Measurements from ENCODE around the gene PDZD2. TPM values are rescaled to one million over a fixed set of nuclear protein-coding genes. Genes with fewer than 3 reads are reported as not detected.

The PDZD2 gene
- total RNA-seq, 1 experiment from 2014 or later, result 2.2 TPM

DNA sequence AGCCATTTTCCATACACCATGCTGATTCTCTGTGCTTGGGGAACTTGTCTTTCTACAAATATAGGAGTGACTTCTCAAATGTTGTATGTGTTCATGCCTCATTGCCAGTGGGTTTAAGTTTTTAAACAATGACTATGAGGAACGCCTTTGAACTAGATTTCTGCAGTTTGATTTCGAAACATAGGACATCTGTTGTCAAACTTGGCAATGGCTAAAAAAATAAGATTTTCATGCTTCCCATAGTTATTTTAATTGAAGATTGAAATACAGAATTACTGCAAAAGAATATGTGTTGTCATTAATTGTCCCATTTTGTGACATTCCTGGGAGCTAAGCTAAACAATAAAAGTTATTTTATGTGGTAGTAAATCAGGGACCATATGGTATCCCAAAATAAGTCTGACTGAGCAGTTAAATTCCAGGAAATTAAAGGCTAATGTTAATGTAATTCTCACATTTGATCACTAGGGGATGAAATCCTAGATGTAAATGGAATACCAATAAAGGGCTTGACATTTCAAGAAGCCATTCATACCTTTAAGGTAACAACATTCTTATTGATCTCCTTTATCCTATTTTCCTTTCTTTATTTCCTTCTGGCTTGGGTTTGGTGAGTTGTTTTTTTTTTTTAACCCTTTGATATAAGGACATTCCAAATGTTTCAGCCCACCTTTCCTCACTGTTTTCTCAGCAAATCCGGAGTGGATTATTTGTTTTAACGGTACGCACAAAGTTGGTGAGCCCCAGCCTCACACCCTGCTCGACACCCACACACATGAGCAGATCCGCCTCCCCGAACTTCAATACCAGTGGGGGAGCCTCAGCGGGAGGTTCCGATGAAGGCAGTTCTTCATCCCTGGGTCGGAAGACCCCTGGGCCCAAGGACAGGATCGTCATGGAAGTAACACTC lies 418.5 kb downstream of the PDZD2 start:
- no TSS peak for BruUV-seq (replicated peaks)
- H3K4me3 ChIP-seq (ENCODE audit: low read depth, low read length, poor library complexity, severe bottlenecking), result no peak overlapping the region
- intact Hi-C loops (cut with micrococcal nuclease; ENCODE audit: unreplicated experiment), result no loop called here
- DNase-seq (ENCODE audit: low spot score), result peak; percentile 54
- no peaks in the 10 kb centered on the region for H3K9me3 ChIP-seq (ENCODE audit: low read depth, low read length, poor library complexity, severe bottlenecking)
- CTCF ChIA-PET, result interaction anchor here (0.7 kb wide), 1 partner anchor 57 kb away, joined by 3 read pairs; no protein-coding TSS in a partner anchor
- H3K27me3 ChIP-seq (replicated peaks; ENCODE audit: insufficient read depth, low read depth, low read length, poor library complexity), result no peaks in the 10 kb centered on the region
- peaks cover 26% of the 10 kb centered on the region for H3K4me1 ChIP-seq (ENCODE audit: insufficient read depth, low read length, poor library complexity, severe bottlenecking)
- TF ChIP-seq EZH2 (IDR thresholded peaks at IDR 0.05; ENCODE audit: borderline replicate concordance, low read depth, low read length, poor library complexity, severe bottlenecking), result no peak
- TF ChIP-seq, protein P1, sequence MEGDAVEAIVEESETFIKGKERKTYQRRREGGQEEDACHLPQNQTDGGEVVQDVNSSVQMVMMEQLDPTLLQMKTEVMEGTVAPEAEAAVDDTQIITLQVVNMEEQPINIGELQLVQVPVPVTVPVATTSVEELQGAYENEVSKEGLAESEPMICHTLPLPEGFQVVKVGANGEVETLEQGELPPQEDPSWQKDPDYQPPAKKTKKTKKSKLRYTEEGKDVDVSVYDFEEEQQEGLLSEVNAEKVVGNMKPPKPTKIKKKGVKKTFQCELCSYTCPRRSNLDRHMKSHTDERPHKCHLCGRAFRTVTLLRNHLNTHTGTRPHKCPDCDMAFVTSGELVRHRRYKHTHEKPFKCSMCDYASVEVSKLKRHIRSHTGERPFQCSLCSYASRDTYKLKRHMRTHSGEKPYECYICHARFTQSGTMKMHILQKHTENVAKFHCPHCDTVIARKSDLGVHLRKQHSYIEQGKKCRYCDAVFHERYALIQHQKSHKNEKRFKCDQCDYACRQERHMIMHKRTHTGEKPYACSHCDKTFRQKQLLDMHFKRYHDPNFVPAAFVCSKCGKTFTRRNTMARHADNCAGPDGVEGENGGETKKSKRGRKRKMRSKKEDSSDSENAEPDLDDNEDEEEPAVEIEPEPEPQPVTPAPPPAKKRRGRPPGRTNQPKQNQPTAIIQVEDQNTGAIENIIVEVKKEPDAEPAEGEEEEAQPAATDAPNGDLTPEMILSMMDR (conservative IDR thresholded peaks at IDR 0.05; ENCODE audit: low read depth, low read length), result peak; percentile 56
- H3K27ac ChIP-seq (ENCODE audit: low read depth, low read length, poor library complexity, severe bottlenecking), result no peak overlapping the region
- H3K36me3 ChIP-seq (ENCODE audit: insufficient read depth, low read length, poor library complexity, severe bottlenecking), result no peaks in the 10 kb centered on the region
- POLR2A ChIA-PET (ENCODE audit: low non-redundant PET), result interaction anchor here (0.7 kb wide), 1 partner anchor 12 kb away, joined by 3 read pairs; no protein-coding TSS in a partner anchor

DNA sequence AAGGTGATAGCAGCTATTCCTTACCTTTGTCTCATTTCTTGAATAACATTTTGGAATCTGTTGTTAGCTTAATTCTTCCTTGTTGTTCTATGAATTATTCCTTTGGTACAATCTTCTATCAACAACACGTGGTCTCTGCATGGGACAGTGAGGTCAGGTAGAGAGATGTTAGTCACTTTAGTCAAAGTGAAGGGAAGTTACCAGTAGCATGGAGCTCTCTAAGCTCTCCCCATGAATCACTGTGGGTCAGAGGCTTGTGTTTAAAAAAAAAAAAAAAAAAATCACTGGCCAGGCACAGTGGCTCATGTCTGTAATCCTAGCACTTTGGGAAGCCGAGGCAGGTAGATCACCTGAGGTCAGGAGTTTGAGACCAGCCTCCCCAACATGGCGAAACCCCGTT lies 419.2 kb downstream of the PDZD2 start:
- BruUV-seq (replicated peaks), result no TSS peak
- no peak for DNase-seq (ENCODE audit: low spot score)
- Histone ChIP-seq H3K27me3 (replicated peaks; ENCODE audit: insufficient read depth, low read depth, low read length, poor library complexity) (no peaks in the 10 kb centered on the region), H3K4me3 (ENCODE audit: low read depth, low read length, poor library complexity, severe bottlenecking) (no peak overlapping the region), H3K27ac (ENCODE audit: low read depth, low read length, poor library complexity, severe bottlenecking) (no peak overlapping the region), H3K4me1 (ENCODE audit: insufficient read depth, low read length, poor library complexity, severe bottlenecking) (peaks cover 26% of the 10 kb centered on the region), H3K9me3 (ENCODE audit: low read depth, low read length, poor library complexity, severe bottlenecking) (no peaks in the 10 kb centered on the region), H3K36me3 (ENCODE audit: insufficient read depth, low read length, poor library complexity, severe bottlenecking) (no peaks in the 10 kb centered on the region)
- ChIA-PET POLR2A (ENCODE audit: low non-redundant PET) (no interaction called here), CTCF (interaction anchor here (0.7 kb wide), 1 partner anchor 57 kb away, joined by 3 read pairs; no protein-coding TSS in a partner anchor)
- TF ChIP-seq EZH2 (IDR thresholded peaks at IDR 0.05; ENCODE audit: borderline replicate concordance, low read depth, low read length, poor library complexity, severe bottlenecking), result no peak
- TF ChIP-seq, protein P1 (conservative IDR thresholded peaks at IDR 0.05; ENCODE audit: low read depth, low read length), result no peak
- intact Hi-C loops (cut with micrococcal nuclease; ENCODE audit: unreplicated experiment), result no loop called here

DNA sequence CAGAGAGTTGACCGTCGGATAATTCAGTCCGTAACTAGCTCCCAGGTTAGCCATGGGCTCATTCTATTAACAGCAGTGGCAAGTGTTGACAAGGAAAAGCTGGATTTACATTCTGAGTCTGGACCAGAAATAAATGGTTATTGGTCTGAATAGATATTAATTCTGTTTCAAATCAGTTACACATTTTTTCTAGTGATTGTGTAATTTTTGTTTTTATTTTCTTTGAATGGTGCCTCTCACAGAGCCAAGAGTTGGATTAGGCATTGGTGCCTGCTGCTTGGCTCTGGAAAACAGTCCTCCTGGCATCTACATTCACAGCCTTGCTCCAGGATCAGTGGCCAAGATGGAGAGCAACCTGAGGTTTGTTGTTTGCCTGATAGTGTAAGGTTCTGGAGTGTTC lies 420.1 kb downstream of the PDZD2 start:
- no peaks in the 10 kb centered on the region for H3K27me3 ChIP-seq (replicated peaks; ENCODE audit: insufficient read depth, low read depth, low read length, poor library complexity)
- ChIA-PET CTCF (no interaction called here), POLR2A (ENCODE audit: low non-redundant PET) (no interaction called here)
- no peak overlapping the region for H3K27ac ChIP-seq (ENCODE audit: low read depth, low read length, poor library complexity, severe bottlenecking)
- H3K36me3 ChIP-seq (ENCODE audit: insufficient read depth, low read length, poor library complexity, severe bottlenecking), result no peaks in the 10 kb centered on the region
- TF ChIP-seq EZH2 (IDR thresholded peaks at IDR 0.05; ENCODE audit: borderline replicate concordance, low read depth, low read length, poor library complexity, severe bottlenecking), result no peak
- TF ChIP-seq, protein P1 (conservative IDR thresholded peaks at IDR 0.05; ENCODE audit: low read depth, low read length), result no peak
- H3K4me3 ChIP-seq (ENCODE audit: low read depth, low read length, poor library complexity, severe bottlenecking), result no peak overlapping the region
- intact Hi-C loops (cut with micrococcal nuclease; ENCODE audit: unreplicated experiment), result no loop called here
- H3K4me1 ChIP-seq (ENCODE audit: insufficient read depth, low read length, poor library complexity, severe bottlenecking), result peaks cover 26% of the 10 kb centered on the region
- no peaks in the 10 kb centered on the region for H3K9me3 ChIP-seq (ENCODE audit: low read depth, low read length, poor library complexity, severe bottlenecking)
- DNase-seq (ENCODE audit: low spot score), result no peak
- no TSS peak for BruUV-seq (replicated peaks)
